Stimulated activated CD4-positive, alpha-beta T cell treated with anti-CD3 and anti-CD28 coated beads, Interleukin-1b, Interleukin-23, amount 100 ng/mL, for 24 hours (primary cell): ENCODE measurements around the gene FAIM2.
"Not testable (repeated sequence)": the region's sequence is repeated elsewhere in the genome, so short reads cannot be mapped to it uniquely, and the experiment has no call there.

Experiments
- DNase-seq, 4 experiments: peaks; one replicate each; pipeline ENCODE4 v3.0.0-alpha.2; 2020; ENCODE audit warnings: low read depth in 4 of 4, low spot score in 1 of 4

FAIM2 gene

GRCh38 chr12:49881415-49882247 lies 22.1 kb downstream of the FAIM2 start:
- no peak for DNase-seq

GRCh38 chr12:49880756-49881414 lies 22.8 kb downstream of the FAIM2 start:
- no peak for DNase-seq

GRCh38 chr12:49879065-49879464 lies 24.6 kb downstream of the FAIM2 start:
- DNase-seq = not testable (repeated sequence)

GRCh38 chr12:49878021-49878420 lies 25.7 kb downstream of the FAIM2 start:
- no peak for DNase-seq

GRCh38 chr12:49877066-49877465 lies 26.6 kb downstream of the FAIM2 start:
- no peak for DNase-seq

GRCh38 chr12:49876070-49876469 lies 27.6 kb downstream of the FAIM2 start:
- DNase-seq = no peak

GRCh38 chr12:49875115-49875720 lies 28.5 kb downstream of the FAIM2 start:
- no peak for DNase-seq

- no peak for DNase-seq
Observed at GRCh38 chr12:49874142-49874897, 29.4 kb downstream of the FAIM2 start.

- DNase-seq = no peak
Observed at GRCh38 chr12:49873361-49873934, 30.3 kb downstream of the FAIM2 start.

GRCh38 chr12:49872781-49873181 lies 30.9 kb downstream of the FAIM2 start:
- no peak for DNase-seq

- DNase-seq = no peak
Observed at GRCh38 chr12:49872381-49872780, 31.3 kb downstream of the FAIM2 start.

- not testable (repeated sequence) for DNase-seq
Observed at GRCh38 chr12:49871811-49872251, 31.9 kb downstream of the FAIM2 start.

- no peak for DNase-seq
Observed at GRCh38 chr12:49871263-49871561, 32.5 kb downstream of the FAIM2 start.

GRCh38 chr12:49870501-49871262 lies 33.0 kb downstream of the FAIM2 start:
- DNase-seq = no peak

- no peak for DNase-seq
Observed at GRCh38 chr12:49869816-49870500, 33.7 kb downstream of the FAIM2 start.

- no peak for DNase-seq
Observed at GRCh38 chr12:49868952-49869815, 34.5 kb downstream of the FAIM2 start.

- DNase-seq = no peak
Observed at GRCh38 chr12:49868449-49868848, 35.3 kb downstream of the FAIM2 start.

GRCh38 chr12:49867570-49868341 lies 35.9 kb downstream of the FAIM2 start:
- no peak for DNase-seq
